Measurements from ENCODE around the gene PLA2G4F.

Gene PLA2G4F

GRCh38 chr15:42198516-42198915 lies 42.1 kb upstream of the PLA2G4F start (continued):
- TF ChIP-seq ZNF830 (tag by site-specific recombination; IDR thresholded peaks at IDR 0.05; ENCODE audit: low read depth) (no peak), ZNF280D (tag by site-specific recombination; IDR thresholded peaks at IDR 0.05) (no peak), ZNF157 (tag by site-specific recombination; IDR thresholded peaks at IDR 0.05) (no peak), ZNF266 (tag by site-specific recombination; IDR thresholded peaks at IDR 0.05; ENCODE audit: low read depth) (no peak), ZNF501 (tag by site-specific recombination; IDR thresholded peaks at IDR 0.05) (no peak), ZNF621 (tag by site-specific recombination; IDR thresholded peaks at IDR 0.05) (no peak), ZNF549 (tag by site-specific recombination; IDR thresholded peaks at IDR 0.05) (no peak), KLF9 (tag by site-specific recombination; IDR thresholded peaks at IDR 0.05; ENCODE audit: low read depth) (no peak)

GRCh38 chr15:42194513-42194912 lies 38.1 kb upstream of the PLA2G4F start:
- no peaks in the 10 kb centered on the region for H3K9me3 ChIP-seq (ENCODE audit: control insufficient read depth, insufficient read depth, low read depth, low read length)
- H3K4me3 ChIP-seq (ENCODE audit: low read depth, low read length) = no peak overlapping the region
- CTCF ChIA-PET = no interaction called here
- H3K27ac ChIP-seq (ENCODE audit: extremely low read depth, low read depth, low read length) = no peak overlapping the region
- POLR2A ChIA-PET = interaction anchor here (0.6 kb wide), 1 partner anchor 46 kb away, joined by 3 read pairs; no protein-coding TSS in a partner anchor
- H3K36me3 ChIP-seq (ENCODE audit: control insufficient read depth in 2 of 2, insufficient read depth in 1 of 2, low read length in 2 of 2) = peaks cover 0 to 38% of the 10 kb centered on the region in 2 experiments; a peak in 2 of 3 replicates
- no peaks in the 10 kb centered on the region for H3K4me1 ChIP-seq (ENCODE audit: control insufficient read depth, insufficient read depth, low read length)
- peak; percentile 32 for TF ChIP-seq ZNF335 (tag by site-specific recombination; conservative IDR thresholded peaks at IDR 0.05)
- no peak for TF ChIP-seq ZNF175 (tag by site-specific recombination; IDR thresholded peaks at IDR 0.05)
- peak; percentile 54; the same call in 1 of the 2 replicates for TF ChIP-seq INSM2 (tag by site-specific recombination; IDR thresholded peaks at IDR 0.05)
- TF ChIP-seq KLF17 (tag by site-specific recombination; IDR thresholded peaks at IDR 0.05) = no peak
- TF ChIP-seq HOXD13 (CRISPR knock-in tag; IDR thresholded peaks at IDR 0.05; ENCODE audit: borderline replicate concordance) = no peak
- no peak for TF ChIP-seq BCL11A (tag by site-specific recombination; IDR thresholded peaks at IDR 0.05; ENCODE audit: low read depth)
- 0 out of 2 replicates have a peak, but pooled peaks have one; percentile 35 for TF ChIP-seq ZNF600 (tag by site-specific recombination; IDR thresholded peaks at IDR 0.05)
- TF ChIP-seq ZNF362 (tag by site-specific recombination; IDR thresholded peaks at IDR 0.05) = peak; percentile 75; the same call in 1 of the 2 replicates
- TF ChIP-seq SP7 (tag by site-specific recombination; IDR thresholded peaks at IDR 0.05) = peak; percentile 66; the same call in 1 of the 2 replicates
- peak; percentile 53; the same call in 1 of the 2 replicates for TF ChIP-seq ZEB2 (tag by site-specific recombination; IDR thresholded peaks at IDR 0.05)
- TF ChIP-seq TSHZ1 (tag by site-specific recombination; IDR thresholded peaks at IDR 0.05; ENCODE audit: borderline replicate concordance) = 0 out of 2 replicates have a peak, but pooled peaks have one; percentile 41
- no peak for TF ChIP-seq ZNF302 (tag by site-specific recombination; IDR thresholded peaks at IDR 0.05; ENCODE audit: low read depth)
- TF ChIP-seq ZNF366 (tag by site-specific recombination; conservative IDR thresholded peaks at IDR 0.05) = peak; percentile 38; the same call in 1 of the 2 replicates
- no peak for TF ChIP-seq ZNF174 (tag by site-specific recombination; IDR thresholded peaks at IDR 0.05)
- no peak for TF ChIP-seq ZNF354C (tag by site-specific recombination; IDR thresholded peaks at IDR 0.05; ENCODE audit: borderline replicate concordance, low read depth)
- peak; percentile 46; the same call in 1 of the 2 replicates for TF ChIP-seq OSR2 (tag by site-specific recombination; IDR thresholded peaks at IDR 0.05)
- 0 out of 2 replicates have a peak, but pooled peaks have one; percentile 44 for TF ChIP-seq ZBTB44 (tag by site-specific recombination; IDR thresholded peaks at IDR 0.05)

Measured in HEK293 (cell line).